Islet precursor cell (in vitro differentiated cells): ENCODE measurements around the gene CNFN.
"Not testable (repeated sequence)": the region's sequence is repeated elsewhere in the genome, so short reads cannot be mapped to it uniquely, and the experiment has no call there.

Experiments used
- DNase-seq: peaks from one replicate; pipeline ENCODE4 v3.0.0-alpha.2; 2018

CNFN gene

GRCh38 chr19:42348211-42348610 lies 41.9 kb downstream of the CNFN start:
- DNase-seq: no peak

DNA sequence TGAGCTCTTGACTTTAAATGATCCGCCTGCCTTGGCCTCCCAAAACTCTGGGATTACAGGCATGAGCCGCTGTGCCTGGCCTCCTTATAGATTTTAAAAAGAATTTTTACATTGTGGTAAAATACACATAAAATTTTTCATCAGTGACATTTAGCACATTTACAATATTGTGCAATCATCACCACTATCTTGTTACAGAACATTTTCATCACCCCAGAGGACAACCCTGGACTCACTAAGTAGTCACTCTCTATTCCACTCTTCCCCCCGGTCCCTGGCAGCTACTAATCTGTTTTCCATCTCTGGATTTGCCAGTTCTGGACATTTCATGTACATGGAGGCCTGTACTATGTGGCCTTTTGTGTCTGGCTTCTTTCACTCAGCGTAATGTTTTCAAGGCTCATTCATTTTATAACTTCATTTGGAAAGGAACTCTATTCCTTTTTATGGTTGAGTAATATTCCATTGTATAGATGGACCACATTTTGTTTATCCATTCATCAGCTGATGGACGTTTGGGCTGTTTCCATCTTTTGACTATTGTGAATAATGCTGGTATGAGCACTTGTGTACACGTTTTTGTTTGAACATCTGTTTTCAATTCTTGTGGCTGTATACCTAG lies 44.8 kb downstream of the CNFN start:
- no peak for DNase-seq

DNA sequence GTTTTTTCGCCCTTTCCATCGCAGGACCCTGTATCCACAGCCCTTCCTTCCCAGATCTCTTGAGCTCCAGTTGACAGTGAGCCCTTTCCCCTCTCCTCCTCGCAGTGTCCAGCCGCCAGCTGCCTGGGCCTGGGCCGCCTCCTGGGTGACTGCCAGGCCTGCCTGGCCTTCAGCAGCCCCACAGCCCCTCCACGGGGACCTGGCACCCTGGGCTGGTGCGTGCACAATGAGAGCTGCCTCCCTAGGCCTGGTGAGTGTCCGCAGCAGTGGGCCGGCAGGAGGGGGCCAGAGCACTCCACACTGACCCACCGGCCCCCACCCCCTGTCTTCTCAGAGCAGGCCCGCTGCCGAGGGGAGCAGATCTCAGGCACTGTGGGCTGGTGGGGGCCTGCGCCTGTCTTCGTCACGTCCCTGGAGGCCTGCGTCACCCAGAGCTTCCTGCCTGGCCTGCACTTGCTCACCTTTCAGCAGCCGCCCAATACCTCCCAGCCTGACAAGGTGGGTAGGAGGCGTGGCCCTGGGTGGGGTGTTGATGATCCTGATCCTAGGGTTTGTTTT lies 45.7 kb downstream of the CNFN start:
- DNase-seq: no peak

DNA sequence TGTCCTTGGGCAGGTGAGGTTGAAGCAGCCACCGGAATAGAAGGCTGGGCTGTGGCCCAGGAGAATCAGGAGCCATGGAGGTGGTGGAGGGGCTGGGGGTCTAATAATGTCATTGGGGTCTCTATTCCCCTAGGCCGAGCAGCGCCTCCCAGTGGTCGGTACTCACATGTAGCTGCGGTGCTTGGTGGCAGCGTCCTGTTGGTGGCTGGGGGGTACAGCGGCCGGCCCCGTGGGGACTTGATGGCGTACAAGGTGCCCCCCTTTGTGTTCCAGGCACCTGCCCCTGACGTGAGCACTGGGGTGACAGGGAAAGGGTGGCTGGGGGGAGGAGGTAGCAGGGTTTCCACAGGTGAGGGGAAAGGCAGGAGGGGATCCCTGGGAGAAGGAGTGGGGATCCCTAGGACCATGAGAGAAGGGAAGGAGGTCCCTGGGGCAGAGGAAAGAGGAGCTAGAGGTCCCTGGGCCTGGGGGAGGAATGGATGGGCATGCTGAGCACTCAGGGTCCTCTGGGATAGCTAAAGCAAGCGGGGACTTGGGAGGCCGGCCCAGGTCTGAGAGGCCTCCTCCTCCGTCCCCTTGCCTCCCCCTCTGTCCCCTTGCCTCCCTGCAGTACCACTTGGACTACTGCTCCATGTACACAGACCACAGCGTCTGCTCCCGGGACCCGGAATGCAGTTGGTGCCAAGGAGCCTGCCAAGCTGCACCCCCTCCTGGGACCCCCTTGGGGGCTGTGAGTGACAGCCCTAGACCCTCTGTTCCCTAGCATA lies 46.6 kb downstream of the CNFN start:
- no peak for DNase-seq

DNA sequence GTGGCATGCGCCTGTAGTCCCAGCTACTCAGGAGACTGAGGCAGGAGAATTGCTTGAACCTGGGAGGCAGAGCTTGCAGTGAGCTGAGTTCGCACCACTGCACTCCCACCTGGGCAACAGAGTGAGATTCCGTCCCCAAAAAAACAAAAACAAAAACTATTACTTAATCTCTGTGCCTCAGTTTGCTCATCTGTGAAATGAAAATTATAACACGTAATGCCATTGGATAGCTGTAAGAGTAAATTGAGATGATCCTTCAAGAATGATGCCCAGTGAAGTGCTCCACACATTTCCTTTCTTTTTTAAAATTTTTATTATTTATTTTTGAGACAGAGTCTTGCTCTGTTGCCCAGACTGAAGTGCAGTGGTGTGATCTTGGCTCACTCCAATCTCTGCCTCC lies 50.2 kb downstream of the CNFN start:
- not testable (repeated sequence) for DNase-seq

GRCh38 chr19:42339126-42339860 lies 50.8 kb downstream of the CNFN start:
- not testable (repeated sequence) for DNase-seq
